Ectodermal cell (in vitro differentiated cells): Measurements from ENCODE around the gene FHIT.

Experiments
- H3K27ac ChIP-seq: 2 replicates; pipeline ENCODE4 v1.7.0; 2013; ENCODE audit warnings: mild to moderate bottlenecking, low read depth, low read length; ENCODE audit not compliant: insufficient read depth, poor library complexity, severe bottlenecking
- H3K27me3 ChIP-seq: 2 replicates; pipeline ENCODE4 v1.7.0; 2013; ENCODE audit warnings: mild to moderate bottlenecking, low read length; ENCODE audit not compliant: insufficient read depth, control insufficient read depth, poor library complexity, severe bottlenecking
- H3K36me3 ChIP-seq: one replicate; pipeline ENCODE4 v1.7.0; 2013; ENCODE audit warnings: low read length; ENCODE audit not compliant: control insufficient read depth, insufficient read depth
- H3K4me1 ChIP-seq: one replicate; pipeline ENCODE4 v1.7.0; 2013; ENCODE audit warnings: low read length; ENCODE audit not compliant: control insufficient read depth, insufficient read depth
- H3K4me3 ChIP-seq: 2 replicates; pipeline ENCODE4 v1.7.0; 2013; ENCODE audit warnings: low read depth, low read length, control low read depth; ENCODE audit not compliant: insufficient read depth
- H3K9me3 ChIP-seq: 2 replicates; pipeline ENCODE4 v1.7.0; 2013; ENCODE audit warnings: mild to moderate bottlenecking, low read length, moderate library complexity; ENCODE audit not compliant: control insufficient read depth
- WGBS, 2 experiments: methylation state at CpG; one replicate each; pipeline ENCODE4 v1.1.7; 2013; ENCODE audit warnings: missing lambda C conversion rate in 2 of 2; 5-methylcytosine and 5-hydroxymethylcytosine counted together

The FHIT gene

GRCh38 chr3:60217156-60217911 is 1033.9 kb downstream of the FHIT start:
- no peak overlapping the region for H3K4me3 ChIP-seq
- H3K27me3 ChIP-seq: no peaks in the 10 kb centered on the region
- H3K27ac ChIP-seq: no peak overlapping the region
- no peaks in the 10 kb centered on the region for H3K36me3 ChIP-seq
- WGBS, 2 experiments: 89 to 95% methylated on average over 3 of the region's 3 CpGs
- H3K4me1 ChIP-seq: no peaks in the 10 kb centered on the region
- H3K9me3 ChIP-seq: no peaks in the 10 kb centered on the region

GRCh38 chr3:60216462-60217075 is 1034.7 kb downstream of the FHIT start:
- Histone ChIP-seq H3K36me3 (no peaks in the 10 kb centered on the region), H3K9me3 (no peaks in the 10 kb centered on the region), H3K27ac (no peak overlapping the region), H3K4me3 (no peak overlapping the region), H3K27me3 (no peaks in the 10 kb centered on the region), H3K4me1 (no peaks in the 10 kb centered on the region)
- WGBS, 2 experiments: 86 to 97% methylated on average over 1 to 2 of the region's 2 CpGs

GRCh38 chr3:60215946-60216345 is 1035.3 kb downstream of the FHIT start:
- no peaks in the 10 kb centered on the region for H3K27me3 ChIP-seq
- no peak overlapping the region for H3K27ac ChIP-seq
- no peak overlapping the region for H3K4me3 ChIP-seq
- H3K4me1 ChIP-seq: no peaks in the 10 kb centered on the region
- no peaks in the 10 kb centered on the region for H3K9me3 ChIP-seq
- WGBS, 2 experiments: 90 to 100% methylated on average over 1 of the region's 1 CpG
- no peaks in the 10 kb centered on the region for H3K36me3 ChIP-seq

GRCh38 chr3:60207905-60208304 is 1043.3 kb downstream of the FHIT start:
- Histone ChIP-seq H3K4me3 (no peak overlapping the region), H3K27me3 (no peaks in the 10 kb centered on the region), H3K36me3 (no peaks in the 10 kb centered on the region), H3K4me1 (no peaks in the 10 kb centered on the region), H3K9me3 (no peaks in the 10 kb centered on the region), H3K27ac (no peak overlapping the region)
- WGBS, 2 experiments: 85 to 94% methylated on average over 2 of the region's 2 CpGs

- H3K4me3 ChIP-seq: no peak overlapping the region
- no peaks in the 10 kb centered on the region for H3K36me3 ChIP-seq
- WGBS, 2 experiments: 63 to 72% methylated on average over 2 of the region's 2 CpGs
- no peaks in the 10 kb centered on the region for H3K4me1 ChIP-seq
- H3K9me3 ChIP-seq: no peaks in the 10 kb centered on the region
- no peaks in the 10 kb centered on the region for H3K27me3 ChIP-seq
- no peak overlapping the region for H3K27ac ChIP-seq
Observed at GRCh38 chr3:60206206-60206605, 1045.0 kb downstream of the FHIT start.

GRCh38 chr3:60202052-60202726 is 1049.1 kb downstream of the FHIT start:
- Histone ChIP-seq H3K27ac (no peak overlapping the region), H3K9me3 (no peaks in the 10 kb centered on the region), H3K27me3 (no peaks in the 10 kb centered on the region), H3K4me3 (no peak overlapping the region), H3K36me3 (no peaks in the 10 kb centered on the region), H3K4me1 (no peaks in the 10 kb centered on the region)
- WGBS, 2 experiments: 73 to 89% methylated on average over 3 of the region's 3 CpGs

GRCh38 chr3:60199306-60199705 is 1051.9 kb downstream of the FHIT start:
- H3K9me3 ChIP-seq: no peaks in the 10 kb centered on the region
- no CpG with 5 or more reads among the region's 1 CpG for WGBS, 2 experiments
- no peaks in the 10 kb centered on the region for H3K36me3 ChIP-seq
- H3K4me1 ChIP-seq: no peaks in the 10 kb centered on the region
- H3K4me3 ChIP-seq: no peak overlapping the region
- no peak overlapping the region for H3K27ac ChIP-seq
- no peaks in the 10 kb centered on the region for H3K27me3 ChIP-seq

GRCh38 chr3:60198179-60198720 is 1053.0 kb downstream of the FHIT start:
- no peaks in the 10 kb centered on the region for H3K4me1 ChIP-seq
- no peaks in the 10 kb centered on the region for H3K27me3 ChIP-seq
- WGBS, 2 experiments: 87 to 90% methylated on average over 4 to 5 of the region's 5 CpGs
- no peak overlapping the region for H3K4me3 ChIP-seq
- H3K27ac ChIP-seq: no peak overlapping the region
- H3K36me3 ChIP-seq: no peaks in the 10 kb centered on the region
- no peaks in the 10 kb centered on the region for H3K9me3 ChIP-seq

- H3K9me3 ChIP-seq: no peaks in the 10 kb centered on the region
- H3K36me3 ChIP-seq: no peaks in the 10 kb centered on the region
- H3K27me3 ChIP-seq: no peaks in the 10 kb centered on the region
- no peak overlapping the region for H3K4me3 ChIP-seq
- WGBS, 2 experiments: 96 to 100% methylated on average over 4 to 7 of the region's 7 CpGs
- no peaks in the 10 kb centered on the region for H3K4me1 ChIP-seq
- H3K27ac ChIP-seq: no peak overlapping the region
Observed at GRCh38 chr3:60192297-60193114, 1058.7 kb downstream of the FHIT start.
